IPS DF 4.7 (cell line): ENCODE data around the gene SPOUT1.
"Not testable (repeated sequence)": the region's sequence is repeated elsewhere in the genome, so short reads cannot be mapped to it uniquely, and the experiment has no call there.

Source experiments
- DNase-seq: peaks from one replicate; pipeline ENCODE4 v3.0.0-alpha.2; 2013; ENCODE audit warnings: low spot score; ENCODE audit errors: extremely low read depth

The SPOUT1 gene, protein sequence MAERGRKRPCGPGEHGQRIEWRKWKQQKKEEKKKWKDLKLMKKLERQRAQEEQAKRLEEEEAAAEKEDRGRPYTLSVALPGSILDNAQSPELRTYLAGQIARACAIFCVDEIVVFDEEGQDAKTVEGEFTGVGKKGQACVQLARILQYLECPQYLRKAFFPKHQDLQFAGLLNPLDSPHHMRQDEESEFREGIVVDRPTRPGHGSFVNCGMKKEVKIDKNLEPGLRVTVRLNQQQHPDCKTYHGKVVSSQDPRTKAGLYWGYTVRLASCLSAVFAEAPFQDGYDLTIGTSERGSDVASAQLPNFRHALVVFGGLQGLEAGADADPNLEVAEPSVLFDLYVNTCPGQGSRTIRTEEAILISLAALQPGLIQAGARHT

DNA sequence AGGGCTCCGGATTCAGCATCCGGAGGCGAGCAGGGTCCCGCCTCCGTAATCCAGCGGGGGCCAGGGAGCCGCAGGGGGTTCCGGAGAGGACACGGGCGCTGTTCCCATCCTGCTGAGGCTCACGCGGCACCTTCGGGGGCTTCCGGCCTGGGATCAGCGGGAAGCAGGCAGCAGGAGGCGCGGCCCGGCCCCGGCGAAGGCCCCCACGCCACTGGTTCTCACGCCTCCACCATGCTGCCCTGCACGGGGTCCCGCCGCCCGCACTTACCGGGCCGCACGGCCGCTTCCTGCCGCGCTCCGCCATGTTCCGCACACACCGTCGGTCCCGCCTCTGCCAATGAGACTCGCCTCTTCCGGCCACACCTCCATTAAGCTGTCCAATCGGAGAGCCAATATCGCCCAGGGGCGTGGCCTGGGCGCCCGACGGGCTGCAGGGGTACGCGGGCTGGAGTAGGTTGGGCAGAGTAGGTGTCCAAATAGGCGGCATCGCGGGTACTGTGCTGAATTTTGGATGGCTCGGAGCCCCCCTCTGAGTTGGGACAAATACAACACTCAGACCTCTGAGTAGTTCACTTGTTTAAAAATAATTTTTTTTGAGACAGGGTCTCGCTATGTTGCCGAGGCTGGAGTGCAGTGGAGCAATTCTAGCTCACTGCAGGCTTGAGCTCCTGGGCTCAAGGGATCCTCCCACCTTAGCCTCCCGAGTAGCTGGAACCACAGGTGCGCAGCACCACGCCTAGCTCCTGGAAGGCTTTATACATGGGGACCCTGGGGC lies at the start of gene SPOUT1:
Gene SPOUT1 (minus strand): TSS at position 318 of the 775 bp plus-strand sequence. CDS start 14 bp downstream, at position 304.
- DNase-seq: peak; percentile 49

DNA sequence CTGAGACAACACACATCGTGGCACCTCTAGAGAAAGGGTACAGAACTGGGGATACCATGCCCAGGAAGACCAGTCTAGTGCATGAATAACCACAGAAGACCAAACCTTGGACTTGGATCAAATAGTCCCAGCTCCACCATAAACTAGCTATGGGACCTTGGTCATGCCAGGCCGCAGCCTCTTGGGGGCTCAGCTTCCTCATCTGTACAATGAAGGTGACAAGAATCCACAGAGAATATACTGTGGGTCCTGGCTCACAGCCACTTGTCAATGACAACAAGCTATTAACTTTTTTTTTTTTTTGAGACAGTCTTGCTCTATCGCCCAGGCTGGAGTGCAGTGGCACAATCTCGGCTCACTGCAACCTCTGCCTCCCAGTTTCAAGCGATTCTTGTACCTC lies 48.3 kb upstream of the SPOUT1 start:
- DNase-seq: no peak

DNA sequence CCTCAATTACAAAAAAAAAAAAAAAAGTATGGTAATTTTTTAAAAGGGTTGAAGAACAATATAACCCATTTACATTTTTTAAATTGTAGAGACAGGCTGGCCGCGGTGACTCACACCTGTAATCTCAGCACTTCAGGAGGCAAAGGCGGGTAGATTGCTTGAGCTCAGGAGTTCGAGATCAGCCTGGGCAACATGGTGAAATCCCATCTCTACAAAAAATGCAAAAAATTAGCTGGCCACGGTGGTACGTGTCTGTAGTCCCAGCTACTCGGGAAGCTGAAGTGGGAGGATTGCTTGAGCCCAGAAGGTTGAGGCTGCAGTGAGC lies 41.3 kb upstream of the SPOUT1 start:
- DNase-seq: not testable (repeated sequence)

DNA sequence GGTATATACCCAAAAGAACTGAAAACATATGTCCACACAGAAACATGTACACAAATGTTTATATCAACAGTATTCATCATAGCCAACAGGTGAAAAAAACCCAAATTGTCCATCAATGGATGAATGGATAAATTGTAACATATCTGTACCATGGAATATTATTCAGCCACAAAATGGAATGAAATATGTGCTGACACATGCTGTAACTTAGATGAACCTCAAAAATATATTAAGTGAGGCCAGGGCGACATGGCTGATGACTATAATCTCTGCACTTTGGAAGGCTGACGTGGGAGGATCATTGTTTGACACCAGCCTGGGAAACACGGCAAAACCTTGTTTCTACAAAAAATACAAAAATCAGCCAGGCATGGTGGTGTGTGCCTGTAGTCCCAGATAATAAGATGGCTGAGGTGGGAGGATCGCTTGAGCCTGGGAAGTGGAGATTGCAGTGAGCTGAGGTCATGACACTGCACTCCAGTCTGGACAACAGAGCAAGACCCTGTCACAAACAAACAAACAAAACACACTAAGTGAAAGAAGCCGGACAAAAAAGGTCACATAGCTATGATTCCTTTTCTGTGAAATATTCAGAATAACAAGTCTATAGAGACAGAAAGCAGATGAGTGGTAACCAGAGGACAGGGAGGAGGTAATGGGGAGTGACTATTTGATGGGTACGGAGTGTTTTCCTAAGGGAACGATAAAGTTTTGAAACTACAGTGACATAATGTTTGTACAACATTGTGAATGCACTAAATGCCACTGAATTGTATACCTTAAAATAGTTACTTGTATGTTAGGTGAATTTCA lies 40.7 kb upstream of the SPOUT1 start:
- no peak for DNase-seq

DNA sequence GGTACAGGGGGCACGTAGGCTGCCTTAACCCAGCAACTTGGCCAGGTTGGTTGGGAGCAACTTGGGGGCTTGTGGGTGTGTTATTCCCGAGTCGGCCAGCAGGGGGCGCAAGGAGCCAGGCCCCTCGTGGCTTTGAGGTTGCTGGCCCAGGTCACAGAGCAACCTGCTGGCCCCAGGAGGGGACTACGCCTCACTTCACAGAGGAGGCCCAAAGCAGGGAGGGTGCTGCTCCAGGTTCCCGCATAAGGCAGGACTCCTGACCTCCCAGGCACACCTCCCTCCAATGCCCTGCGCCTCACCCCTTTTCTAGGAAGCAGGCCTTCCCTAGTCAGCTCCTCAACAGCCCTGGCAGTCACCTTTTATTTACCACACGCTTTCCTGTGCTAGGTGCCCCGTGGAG lies 34.1 kb upstream of the SPOUT1 start:
- peak; percentile 78 for DNase-seq

DNA sequence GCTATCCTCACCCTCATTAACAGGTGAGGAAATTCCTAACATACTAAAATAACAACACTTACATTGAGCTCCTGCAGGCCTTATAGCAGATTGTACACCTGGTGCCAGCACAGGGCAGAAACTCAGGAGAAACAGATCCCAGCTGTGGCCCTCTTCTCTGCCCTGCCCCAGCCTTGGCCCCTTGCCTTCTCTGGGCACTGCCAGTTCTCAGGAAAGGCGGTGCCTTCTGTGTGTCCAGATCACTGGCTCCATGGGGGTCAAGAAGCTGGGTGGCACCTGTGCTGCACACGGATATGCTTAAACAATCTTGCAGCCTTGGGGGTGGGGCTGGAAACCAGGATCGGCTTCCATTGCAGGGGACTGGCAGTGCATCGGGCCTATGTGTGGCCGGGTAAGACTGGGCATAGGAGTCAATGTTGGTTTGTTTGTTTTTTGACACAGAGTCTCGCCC lies 32.8 kb upstream of the SPOUT1 start:
- no peak for DNase-seq

DNA sequence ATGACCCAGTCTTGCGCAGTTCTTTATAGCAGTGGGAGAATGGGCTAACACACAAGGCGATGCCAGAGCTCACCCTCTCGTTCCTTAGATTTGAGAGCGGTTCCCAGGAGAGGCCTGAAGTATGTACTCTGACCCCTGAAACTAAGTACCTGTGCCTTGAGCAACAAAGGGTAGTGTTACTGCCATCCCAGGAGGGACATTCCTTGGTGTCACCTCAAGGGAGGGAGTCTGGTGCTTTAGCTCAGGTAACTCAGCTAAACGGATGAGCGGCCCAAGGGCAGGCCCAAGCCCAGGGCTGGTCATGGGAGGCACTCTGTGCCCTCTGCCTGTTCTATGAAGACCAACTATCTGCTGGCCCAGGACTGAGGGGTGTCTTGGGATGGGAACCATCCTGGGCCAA lies 31.9 kb upstream of the SPOUT1 start:
- DNase-seq: no peak

DNA sequence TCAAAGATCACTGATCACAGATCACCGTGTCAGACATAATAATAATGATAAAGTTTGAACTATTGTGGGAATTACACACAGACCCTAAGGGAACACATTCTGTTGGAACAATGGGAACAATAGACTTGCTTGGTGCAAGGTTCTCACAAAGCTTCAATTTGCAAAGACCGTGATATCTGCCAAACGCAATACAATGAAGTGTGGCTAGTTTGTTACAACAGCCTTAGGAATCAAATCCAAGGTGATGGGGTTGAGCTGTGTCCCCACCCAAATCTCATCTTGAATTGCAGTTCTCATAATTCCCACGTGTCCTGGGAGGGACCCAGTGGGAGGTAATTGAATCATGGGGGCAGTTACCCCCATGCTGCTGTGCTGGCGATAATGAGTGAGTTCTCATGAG lies 31.3 kb upstream of the SPOUT1 start:
- no peak for DNase-seq

DNA sequence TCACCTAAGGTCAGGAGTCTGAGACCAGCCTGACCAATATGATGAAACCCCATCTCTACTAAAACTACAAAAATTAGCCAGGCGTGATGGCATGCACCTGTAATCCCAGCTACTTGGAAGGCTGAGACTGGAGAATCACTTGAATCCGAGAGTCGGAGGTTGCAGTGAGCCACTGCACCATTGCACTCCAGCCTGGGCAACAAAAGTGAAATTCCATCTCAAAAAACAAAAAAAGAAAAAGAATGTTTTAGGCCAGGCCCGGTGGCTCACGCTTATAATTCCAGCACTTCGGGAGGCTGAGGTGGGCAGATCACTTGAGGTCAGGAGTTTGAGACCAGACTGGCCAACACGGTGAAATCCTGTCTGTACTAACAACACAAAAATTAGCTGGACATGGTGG lies 28.9 kb upstream of the SPOUT1 start:
- not testable (repeated sequence) for DNase-seq

DNA sequence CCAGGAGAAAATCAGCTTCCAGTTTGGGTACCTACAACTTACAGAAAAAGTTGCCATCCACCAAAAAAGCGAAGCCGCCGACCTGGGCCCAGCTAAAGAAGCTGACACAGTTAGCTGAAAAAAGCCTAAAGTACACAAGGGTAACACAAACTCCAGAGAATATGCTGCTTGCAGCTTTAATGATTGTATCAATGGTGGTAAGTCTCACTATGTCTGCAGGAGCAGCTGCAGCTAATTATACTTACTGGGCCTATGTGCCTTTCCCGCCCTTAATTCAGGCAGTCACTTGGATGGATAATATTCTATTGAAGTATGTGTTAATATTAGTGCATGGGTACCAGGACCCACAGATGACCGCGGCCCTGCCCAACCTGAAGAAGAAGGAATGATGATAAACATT lies 24.9 kb upstream of the SPOUT1 start:
- not testable (repeated sequence) for DNase-seq

DNA sequence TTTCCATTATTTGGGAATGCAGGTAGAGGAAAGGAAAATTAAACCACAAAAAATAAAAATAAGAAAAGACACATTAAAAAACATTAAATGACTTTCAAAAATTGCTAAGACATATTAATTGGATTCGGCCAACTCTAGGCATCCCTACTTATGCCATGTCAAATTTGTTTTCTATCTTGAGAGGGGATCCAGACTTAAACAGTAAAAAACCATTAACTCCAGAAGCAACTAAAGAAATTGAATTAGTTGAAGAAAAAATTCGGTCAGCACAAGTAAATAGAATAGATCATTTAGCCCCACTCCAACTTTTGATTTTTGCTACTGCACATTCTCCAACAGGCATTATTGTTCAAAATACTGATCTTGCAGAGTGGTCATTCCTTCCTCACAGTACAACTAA lies 23.1 kb upstream of the SPOUT1 start:
- not testable (repeated sequence) for DNase-seq

DNA sequence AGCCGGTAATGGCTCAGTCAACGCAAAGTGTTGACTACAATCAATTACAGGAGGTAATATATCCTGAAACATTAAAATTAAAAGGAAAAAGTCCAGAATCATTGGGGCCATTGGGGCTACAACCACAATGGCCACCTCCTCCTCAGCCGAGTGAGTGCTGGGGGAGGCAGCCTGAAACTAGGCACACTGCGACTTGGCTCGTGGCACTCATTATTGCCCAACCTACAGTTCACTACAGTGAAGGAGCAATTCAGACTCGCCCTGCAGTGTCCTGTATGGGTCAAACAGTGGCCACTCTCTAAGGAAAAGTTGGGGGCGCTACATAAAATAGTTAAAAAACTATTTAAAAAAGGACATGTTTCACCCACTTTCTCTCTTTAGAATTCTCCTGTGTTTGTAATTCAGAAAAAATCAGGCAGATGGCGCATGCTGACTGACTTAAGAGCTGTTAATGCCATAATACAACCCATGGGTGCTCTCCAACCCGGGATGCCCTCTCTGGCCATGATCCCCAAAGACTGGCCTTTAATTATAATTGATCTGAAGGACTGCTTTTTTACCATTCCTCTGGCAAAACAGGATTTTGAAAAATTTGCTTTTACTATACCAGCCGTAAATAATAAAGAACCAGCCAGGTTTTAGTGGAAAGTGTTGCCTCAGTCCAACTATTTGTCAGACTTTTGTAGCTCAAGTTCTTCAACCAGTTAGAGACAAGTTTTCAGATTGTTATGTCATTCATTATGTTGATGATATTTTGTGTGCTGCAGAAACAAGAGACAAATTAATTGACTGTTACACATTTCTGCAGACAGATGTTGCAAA lies 22.4 kb upstream of the SPOUT1 start:
- DNase-seq: not testable (repeated sequence)

DNA sequence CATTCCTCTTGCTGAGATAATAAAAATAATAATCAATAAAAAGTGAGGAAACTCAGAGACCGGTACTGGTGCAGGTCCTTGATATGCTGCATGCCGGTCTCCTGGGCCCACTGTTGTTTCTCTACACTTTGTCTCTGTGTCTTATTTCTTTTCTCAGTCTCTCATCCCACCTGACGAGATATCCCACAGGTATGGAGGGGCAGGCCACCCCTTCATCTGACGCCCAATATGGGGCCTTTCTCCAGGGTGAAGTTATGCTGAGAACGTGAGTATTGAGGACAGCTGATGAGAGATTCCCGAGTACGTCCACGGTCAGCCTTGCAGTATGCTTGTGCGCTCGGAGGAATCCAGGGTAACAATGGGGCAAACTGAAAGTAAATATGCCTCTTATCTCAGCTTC lies 21.4 kb upstream of the SPOUT1 start:
- not testable (repeated sequence) for DNase-seq

DNA sequence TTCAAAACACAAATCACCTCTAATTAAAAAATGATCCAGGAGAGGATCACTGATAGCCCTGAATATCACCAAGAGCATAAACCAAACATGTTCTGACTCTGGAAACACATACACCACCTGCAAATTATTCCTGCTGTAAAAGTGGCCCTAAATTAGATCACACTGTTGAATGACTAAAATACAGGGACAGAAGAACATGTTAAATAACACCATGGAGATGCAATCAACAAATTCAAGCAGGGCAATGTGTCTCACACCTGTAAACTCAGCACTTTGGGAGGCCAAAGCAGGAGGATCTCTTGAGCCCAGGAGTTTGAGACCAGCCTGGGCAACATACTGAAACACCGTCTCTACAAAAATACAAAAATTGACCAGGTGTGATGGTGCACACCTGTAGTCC lies 18.2 kb upstream of the SPOUT1 start:
- no peak for DNase-seq

DNA sequence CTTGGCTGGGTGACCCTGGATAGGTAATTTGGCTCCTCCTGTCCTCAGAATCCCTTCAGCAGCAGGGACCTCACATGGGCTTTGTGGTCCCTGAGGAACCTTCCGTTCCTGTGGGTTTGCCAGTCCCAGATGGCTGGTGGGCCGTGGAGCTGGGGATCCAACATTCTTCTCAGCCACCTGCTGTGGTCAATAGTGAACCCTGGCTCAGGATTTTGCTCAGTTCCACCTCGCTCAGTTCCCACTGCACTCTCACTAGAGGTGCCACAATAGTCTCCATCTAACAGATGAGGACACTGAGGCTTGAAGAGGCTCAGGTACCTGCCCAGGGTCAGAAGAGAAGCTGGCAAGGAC lies 17.1 kb upstream of the SPOUT1 start:
- DNase-seq: no peak

DNA sequence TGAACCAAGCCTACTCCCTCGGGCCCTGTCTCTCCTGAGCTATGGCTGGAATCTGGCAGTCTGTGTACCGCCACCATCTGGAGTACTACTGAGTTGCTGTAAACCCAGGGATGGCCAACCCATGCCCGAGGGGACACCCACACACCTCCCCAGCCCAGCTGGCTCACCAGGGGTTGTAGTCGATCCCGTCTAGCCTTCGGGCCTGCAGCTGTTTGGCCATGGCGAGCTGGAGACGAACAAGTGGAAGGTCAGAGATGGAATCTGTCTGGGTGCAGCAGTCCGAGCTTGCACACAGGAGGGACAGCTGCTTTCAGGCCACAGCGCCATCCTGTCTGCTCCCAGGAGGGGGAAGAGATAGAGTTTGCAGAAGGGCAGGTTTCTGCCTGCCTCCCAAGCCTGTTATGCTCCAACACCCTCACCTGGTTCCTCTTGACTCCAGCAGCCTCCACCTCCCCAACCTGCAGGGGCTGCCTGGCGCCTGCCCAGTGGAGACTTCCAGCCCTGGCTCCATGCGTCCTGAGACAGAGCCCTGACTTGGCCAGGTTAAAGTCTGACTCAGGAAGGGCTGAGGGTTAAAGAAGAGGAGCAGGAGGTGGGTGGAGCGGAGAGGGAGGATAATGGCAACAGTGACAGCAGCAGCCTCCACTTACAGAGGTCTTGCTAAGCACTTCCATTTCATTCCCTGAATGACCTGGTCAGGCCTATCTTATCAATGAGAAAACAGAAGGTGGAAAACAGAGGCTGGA lies 15.8 kb upstream of the SPOUT1 start:
- no peak for DNase-seq

DNA sequence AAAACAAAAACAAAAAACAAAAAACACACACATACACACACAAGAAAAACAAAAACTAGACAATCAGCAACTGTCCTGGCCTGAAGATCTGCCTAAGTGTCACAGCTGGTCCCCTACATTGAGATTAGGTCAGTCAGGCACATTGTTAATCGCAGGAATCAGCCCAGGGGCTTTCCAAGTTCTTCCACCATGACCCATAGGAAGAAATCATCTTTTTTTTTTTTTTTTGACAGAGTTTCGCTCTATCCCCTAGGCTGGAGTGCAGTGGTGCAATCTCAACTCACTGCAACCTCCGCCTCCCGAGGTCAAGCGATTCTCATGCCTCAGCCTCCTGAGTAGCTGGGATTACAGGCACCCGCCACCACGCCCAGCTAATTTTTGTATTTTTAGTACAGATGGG lies 13.6 kb upstream of the SPOUT1 start:
- DNase-seq: not testable (repeated sequence)

DNA sequence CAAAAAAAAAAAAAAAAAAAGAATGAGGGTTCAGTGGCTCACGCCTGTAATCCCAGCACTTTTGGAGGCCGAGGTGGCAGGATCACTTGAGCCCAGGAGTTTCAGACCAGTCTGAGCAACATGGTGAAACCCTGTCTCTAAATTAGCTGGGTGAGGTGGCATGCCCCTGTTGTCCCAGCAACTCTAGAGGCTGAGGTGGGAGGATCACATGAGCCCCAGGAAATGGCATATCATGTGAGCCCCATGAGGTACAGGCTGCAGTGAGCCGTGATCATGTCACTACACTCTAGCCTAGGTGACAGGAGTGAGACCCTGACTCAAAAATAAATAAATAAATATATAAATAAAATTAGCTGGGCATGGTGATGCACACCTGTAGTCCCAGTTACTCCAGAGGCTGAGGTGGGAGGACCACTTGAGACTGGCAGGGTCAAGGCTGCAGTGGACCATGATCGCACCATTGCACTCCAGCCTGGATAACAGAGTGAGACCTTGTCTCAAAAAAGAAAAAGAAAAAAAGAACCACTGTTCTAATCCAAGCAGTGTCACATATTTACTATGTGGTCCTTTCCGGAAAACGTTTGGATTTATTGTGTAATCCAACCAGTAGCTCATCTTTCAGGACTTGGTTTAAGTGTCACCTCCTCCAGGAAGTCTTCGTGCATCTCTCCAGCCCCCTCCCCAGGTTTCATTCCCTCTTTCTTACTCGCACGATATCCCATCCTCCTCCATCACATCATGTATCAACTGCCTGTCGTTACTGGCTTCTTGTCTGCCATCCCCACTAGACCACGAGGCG lies 12.3 kb upstream of the SPOUT1 start:
- DNase-seq: no peak

DNA sequence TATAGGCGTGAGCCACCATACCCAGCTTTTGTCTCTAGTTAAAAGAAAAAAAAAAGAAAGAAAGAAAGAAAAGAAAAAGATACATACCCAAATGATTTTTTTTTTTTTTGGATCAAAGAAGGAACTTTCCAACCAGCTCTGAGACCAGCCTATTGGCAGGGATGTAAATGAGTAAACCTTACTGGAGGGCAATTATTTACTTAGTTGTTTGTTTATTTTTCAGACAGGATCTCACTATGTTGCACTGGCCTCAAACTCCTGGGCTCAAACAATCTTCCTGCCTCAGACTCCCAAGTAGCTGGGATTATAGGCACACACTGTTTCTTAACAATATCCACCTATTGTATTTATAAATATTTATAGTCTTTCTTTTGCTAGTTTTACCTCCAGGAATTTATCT lies 10.9 kb upstream of the SPOUT1 start:
- DNase-seq: no peak

DNA sequence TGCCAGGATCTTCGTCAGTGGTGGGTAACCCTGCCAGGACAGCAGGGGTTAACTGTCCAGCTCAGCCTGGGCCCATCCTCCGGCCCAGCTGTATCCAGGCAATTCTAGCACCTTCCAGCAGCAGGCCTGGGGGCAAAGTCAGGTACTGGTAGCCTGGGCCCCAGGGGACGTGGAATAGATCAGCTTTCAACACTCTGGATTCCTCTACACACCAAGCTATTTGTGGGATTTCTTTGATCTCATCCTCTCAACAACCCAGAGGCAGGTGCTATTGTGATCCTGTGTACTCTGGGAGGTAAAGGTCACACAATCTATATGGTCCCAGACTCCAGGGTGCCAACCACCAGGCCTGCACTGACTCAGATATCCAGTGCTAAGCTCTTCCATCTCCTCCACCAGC lies 8.7 kb upstream of the SPOUT1 start:
- no peak for DNase-seq
